Fibroblast of lung (primary cell): ENCODE measurements around the gene CASP12.

Experiments
- CTCF ChIP-seq, 2 donors: IDR thresholded peaks in 1 of 2; conservative IDR thresholded peaks in 1 of 2; 1 replicate in 1 of 2; 2 replicates in 1 of 2; pipeline ENCODE4 v1.5.1; 2011 to 2012; ENCODE audit warnings: low read length in 2 of 2, control low read depth in 1 of 2, inconsistent platforms in 1 of 2, low read depth in 1 of 2, mild to moderate bottlenecking in 1 of 2
- EZH2 ChIP-seq: IDR thresholded peaks from 2 replicates; pipeline ENCODE4 v1.5.1; 2012; ENCODE audit warnings: low read length, control low read depth, mild to moderate bottlenecking; ENCODE audit errors: missing control alignments

DNA sequence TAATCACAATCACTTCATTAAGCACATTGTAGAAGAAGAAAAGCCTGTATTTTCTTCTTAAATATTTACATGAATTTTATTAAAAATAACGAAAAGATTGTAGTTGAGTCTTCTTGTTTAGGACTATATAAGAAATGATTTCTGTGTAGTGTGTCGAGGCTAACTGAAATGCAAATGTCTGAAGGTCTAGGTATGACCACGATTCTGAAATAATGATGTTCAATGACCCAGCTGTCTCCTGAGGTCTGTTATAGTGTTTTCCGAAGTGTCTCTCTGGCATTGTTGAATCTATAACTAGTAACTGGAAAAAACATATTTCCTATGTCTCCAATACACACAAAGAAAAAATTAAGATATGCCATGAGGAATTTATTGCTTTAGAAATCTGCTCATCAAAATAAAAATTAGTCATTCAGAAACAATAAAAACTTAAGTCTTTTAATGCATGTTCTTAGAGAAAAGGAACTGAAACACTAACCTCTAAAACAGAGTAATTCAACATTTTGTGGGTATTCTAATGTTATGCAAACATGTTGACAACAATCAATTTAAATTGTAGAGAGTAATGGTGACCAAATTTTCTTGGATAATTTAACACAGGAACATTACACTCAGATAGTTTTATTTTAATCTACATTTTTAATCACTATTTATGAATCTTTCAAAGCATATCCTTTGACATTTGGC, 55.0 kb downstream of the CASP12 start:
- TF ChIP-seq CTCF (conservative IDR thresholded peaks at IDR 0.05 in 1 of 2, IDR thresholded peaks at IDR 0.05 in 1 of 2; ENCODE audit: low read depth in 1 of 2, low read length in 2 of 2) (no peak), EZH2 (no peak)
